22Rv1 (cell line): ENCODE data around the gene MOK.

ENCODE experiments used
- H3K27ac ChIP-seq: fragments of 450-650 bp; 2 replicates; pipeline ENCODE4 v1.5.1; 2017
- ZFX ChIP-seq: fragments of 450-650 bp; IDR thresholded peaks from 2 replicates; pipeline ENCODE4 v1.6.1; 2017; ENCODE audit warnings: antibody characterized with exemption, borderline replicate concordance
- TF ChIP-seq, protein P1 (sequence below): fragments of 450-650 bp; IDR thresholded peaks from 2 replicates; pipeline ENCODE4 v1.5.1; 2017; ENCODE audit warnings: mild to moderate bottlenecking

Gene MOK

DNA sequence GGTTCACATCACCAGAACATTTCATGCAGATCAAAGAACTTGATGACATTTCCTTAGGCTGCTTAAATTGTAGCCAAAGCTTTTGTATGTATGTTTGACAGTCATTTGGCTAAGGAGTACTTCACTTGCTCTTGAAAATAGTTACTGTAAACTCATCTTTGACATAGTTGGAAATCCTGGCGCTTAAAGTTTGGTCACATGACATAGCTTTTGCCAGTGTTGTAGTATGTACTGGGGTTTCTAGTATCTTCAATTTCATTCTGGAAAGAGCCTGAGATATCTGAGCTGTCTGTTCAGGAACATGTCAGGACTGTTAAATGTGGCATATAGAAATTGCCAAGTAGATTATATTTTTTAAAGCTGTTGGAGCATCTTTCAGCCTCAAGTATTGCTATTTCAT, 109.5 kb downstream of the MOK start:
- no peak for TF ChIP-seq ZFX
- TF ChIP-seq, protein P1, sequence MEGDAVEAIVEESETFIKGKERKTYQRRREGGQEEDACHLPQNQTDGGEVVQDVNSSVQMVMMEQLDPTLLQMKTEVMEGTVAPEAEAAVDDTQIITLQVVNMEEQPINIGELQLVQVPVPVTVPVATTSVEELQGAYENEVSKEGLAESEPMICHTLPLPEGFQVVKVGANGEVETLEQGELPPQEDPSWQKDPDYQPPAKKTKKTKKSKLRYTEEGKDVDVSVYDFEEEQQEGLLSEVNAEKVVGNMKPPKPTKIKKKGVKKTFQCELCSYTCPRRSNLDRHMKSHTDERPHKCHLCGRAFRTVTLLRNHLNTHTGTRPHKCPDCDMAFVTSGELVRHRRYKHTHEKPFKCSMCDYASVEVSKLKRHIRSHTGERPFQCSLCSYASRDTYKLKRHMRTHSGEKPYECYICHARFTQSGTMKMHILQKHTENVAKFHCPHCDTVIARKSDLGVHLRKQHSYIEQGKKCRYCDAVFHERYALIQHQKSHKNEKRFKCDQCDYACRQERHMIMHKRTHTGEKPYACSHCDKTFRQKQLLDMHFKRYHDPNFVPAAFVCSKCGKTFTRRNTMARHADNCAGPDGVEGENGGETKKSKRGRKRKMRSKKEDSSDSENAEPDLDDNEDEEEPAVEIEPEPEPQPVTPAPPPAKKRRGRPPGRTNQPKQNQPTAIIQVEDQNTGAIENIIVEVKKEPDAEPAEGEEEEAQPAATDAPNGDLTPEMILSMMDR: no peak
- no peak overlapping the region for H3K27ac ChIP-seq

DNA sequence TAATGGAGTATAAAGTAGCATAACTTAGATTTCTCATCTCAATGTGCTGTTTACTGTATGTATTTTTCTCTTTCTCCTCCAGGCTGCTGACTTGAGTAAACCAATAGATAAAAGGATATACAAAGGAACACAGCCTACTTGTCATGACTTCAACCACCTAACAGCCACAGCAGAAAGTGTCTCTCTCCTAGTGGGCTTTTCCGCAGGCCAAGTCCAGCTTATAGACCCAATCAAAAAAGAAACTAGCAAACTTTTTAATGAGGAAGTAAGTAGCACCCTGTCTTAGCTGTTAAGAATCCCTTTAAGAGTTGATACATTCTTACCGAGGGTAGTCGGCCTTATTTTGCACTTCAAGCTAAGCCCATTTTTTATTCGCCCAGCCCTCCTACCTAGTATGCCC, 110.1 kb downstream of the MOK start:
- TF ChIP-seq ZFX: no peak
- TF ChIP-seq, protein P1: no peak
- H3K27ac ChIP-seq: no peak overlapping the region

DNA sequence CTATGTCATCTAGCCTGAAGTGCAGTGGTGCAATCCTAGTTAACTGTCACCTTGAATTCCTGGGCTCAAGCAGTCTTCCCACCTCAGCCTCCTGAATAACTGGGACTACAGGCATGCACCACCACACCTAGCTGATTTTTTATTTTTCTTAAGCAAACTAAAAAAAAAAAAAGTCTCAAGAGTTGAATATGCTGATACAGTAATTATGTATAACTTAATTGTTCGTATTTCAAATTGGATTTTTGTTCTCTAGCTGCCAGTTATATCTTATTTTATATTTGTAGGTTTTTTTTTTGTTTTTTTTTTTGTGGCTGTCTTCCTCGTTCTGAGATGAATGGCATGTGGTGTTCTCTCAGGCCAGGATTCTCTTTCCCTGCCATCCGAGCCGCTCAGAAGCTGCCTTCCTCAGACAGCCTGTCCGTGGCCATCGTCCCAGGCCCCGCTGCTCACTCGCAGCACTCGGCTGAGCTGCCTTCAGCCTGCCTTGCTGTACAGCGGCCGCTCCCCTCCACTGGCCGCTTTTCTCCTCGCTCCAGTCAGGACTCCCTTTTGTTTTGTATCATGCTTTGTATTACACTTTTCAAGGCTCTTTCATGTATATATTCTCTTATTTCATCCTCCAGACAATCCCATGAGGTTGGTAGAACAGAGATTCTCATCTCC, 112.0 kb downstream of the MOK start:
- H3K27ac ChIP-seq: no peak overlapping the region
- no peak for TF ChIP-seq ZFX
- TF ChIP-seq, protein P1: no peak

DNA sequence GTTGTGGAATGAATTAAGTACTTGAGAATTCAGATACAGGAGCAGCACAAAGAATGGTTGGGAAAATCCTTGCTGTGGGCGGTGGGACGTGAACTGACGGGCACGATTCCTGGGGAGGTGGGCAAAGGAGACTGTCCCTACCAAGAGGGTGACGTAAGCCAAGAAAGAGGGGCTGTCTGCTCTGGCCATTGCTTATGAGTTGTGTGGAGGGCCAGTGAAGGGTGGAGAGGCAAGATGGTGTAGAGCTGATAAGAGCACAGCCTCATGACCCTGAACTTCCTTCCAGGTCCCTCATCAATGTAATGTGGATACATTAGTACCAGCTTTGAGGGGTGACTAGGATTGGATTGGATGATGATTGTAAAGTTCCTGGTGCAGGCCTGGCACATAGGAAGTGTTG, 115.1 kb downstream of the MOK start:
- H3K27ac ChIP-seq: no peak overlapping the region
- no peak for TF ChIP-seq ZFX
- TF ChIP-seq, protein P1: no peak

DNA sequence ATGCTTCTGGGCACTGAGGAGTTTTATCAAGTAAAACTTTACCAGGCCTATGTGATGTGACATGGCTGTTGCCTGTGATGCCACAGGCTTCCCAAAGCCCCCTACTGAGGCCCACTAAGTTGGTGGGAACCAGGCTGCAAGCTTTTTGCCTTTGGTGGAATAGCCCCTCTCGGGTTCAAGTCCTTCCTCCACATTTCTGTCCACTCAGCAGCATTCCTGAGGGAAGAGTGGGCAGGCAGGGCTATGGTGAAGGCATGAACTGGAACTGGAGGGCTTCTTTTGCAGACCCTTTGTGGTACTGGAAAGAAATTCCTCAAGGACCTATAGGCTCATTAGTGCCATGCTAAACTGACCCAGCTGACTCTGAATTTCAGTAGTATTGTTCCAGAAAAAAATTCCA, 116.8 kb downstream of the MOK start:
- no peak for TF ChIP-seq ZFX
- TF ChIP-seq, protein P1: no peak
- H3K27ac ChIP-seq: no peak overlapping the region

DNA sequence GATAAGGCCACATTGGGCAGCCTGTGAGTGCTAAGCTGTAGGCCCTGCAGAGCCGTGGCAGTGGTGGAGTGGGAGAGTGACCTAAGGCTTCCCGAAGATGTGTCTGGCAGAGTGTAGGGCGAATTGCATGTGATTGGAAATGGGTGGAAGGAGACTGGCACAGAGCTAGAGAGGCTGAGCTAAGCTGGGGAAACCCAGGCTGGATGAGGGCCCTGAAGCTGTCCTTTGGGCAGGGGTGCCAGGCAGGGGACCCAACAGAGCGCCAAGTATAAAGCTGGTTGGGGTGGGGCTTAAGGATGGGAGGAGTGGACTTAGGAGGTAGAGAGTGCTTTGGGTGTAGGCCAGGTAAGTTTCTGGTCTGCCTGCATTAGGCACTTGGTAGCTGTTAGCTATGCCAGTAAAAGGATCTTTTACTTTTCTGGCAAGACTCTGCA, 117.4 kb downstream of the MOK start:
- TF ChIP-seq, protein P1: no peak
- TF ChIP-seq ZFX: no peak

DNA sequence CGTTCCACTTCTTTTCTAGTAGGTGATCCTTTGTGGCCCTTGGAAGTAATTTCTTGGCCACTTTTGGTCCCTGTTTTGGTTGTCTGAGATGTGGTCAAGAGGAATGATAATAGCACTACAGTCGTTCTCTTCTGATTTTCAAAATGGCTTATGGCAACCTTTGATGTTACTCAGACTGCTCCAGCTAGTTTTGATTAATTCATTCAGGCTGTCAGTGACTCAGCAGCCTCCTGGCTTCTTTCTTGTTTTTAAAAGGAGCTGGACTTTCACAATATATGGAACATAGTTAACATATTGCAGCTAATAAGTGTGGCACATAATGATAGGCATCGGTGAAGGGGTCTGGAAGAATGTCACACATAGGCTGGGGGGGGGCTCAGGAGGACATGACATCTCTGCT, 117.9 kb downstream of the MOK start:
- TF ChIP-seq, protein P1: no peak
- TF ChIP-seq ZFX: no peak
- H3K27ac ChIP-seq: no peak overlapping the region

More for the DNA sequence above, 117.4 kb downstream of the MOK start:
- no peak overlapping the region for H3K27ac ChIP-seq
